Nasal cavity respiratory epithelium epithelial cell of viscerocranial mucosa (primary cell): ENCODE data around the gene SHC3. TPM values are rescaled to one million over a fixed set of nuclear protein-coding genes. Genes with fewer than 3 reads are reported as not detected.

Experiments used
- total RNA-seq: library from RNA; depleted of rRNA; stranded (reverse); fragments of >200 nt; gene quantifications from 2 replicates; pipeline ENCODE4 v1.2.3, GENCODE V29; 2014

Gene SHC3
- under 0.01 and 0.78 TPM in 2 replicates for total RNA-seq

GRCh38 chr9:89177944-89178829 lies at the start of gene SHC3:
Gene SHC3 (minus strand): TSS chr9:89178818. CDS start chr9:89178460, 358 bp downstream.

GRCh38 chr9:88991066-88992034 lies 187.3 kb downstream of the SHC3 start, which contains the start of gene S1PR3:
Gene S1PR3 (plus strand): TSS chr9:88991468. CDS start chr9:89001201, 9,733 bp downstream.

Other genes starting within 250 kb of the SHC3 start
- gene S1PR3, start 187.3 kb downstream of the SHC3 start, total RNA-seq, result under 0.01 and 1.2 TPM in 2 replicates
- 21.0 and 22.9 TPM in 2 replicates for gene CKS2, start 132.4 kb upstream of the SHC3 start, total RNA-seq
- 25.6 and 39.4 TPM in 2 replicates for gene SECISBP2, start 139.7 kb upstream of the SHC3 start, total RNA-seq